Adrenal gland (tissue), 5 donors: ENCODE measurements around the gene BMERB1.
"Not testable (repeated sequence)": the region's sequence is repeated elsewhere in the genome, so short reads cannot be mapped to it uniquely, and the experiment has no call there.

Experiments used
- POLR2A ChIP-seq, 2 donors: fragments of 450-650 bp; IDR thresholded peaks; one replicate each; pipeline ENCODE4 v1.6.1; 2017; ENCODE audit warnings: antibody characterized with exemption in 2 of 2, mild to moderate bottlenecking in 2 of 2, moderate library complexity in 1 of 2
- TF ChIP-seq, protein P1 (sequence below), 6 experiments: fragments of 450-650 bp in 4 of 6; fragments of 200-600 bp in 2 of 6; sonication (generic) in 1 of 6; IDR thresholded peaks; 1 replicate in 5 of 6; 2 replicates in 1 of 6; pipeline versions ENCODE4 v1.5.1 to v1.8.0; 2016 to 2021; ENCODE audit warnings: antibody characterized with exemption in 6 of 6, mild to moderate bottlenecking in 2 of 6, moderate library complexity in 1 of 6
- donor health status: DM: no; HTN: no; CAD: no.

DNA sequence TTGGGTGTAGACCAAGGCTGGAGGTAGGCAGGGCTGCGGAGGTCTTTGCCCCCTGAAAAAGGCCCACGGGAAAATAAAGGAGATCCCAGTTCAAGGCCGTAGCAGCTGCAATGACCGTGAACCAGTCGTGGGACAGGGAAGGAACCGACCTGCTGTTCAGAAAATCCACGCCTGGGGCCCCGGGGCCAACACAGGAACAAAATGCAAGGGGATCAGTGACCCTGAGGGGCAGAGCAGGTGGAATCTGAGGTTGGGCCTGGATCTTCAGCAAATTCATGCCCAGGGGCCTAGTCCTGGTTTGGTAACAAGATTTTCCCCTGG lies 37.9 kb upstream of the BMERB1 start:
- TF ChIP-seq, protein P1, sequence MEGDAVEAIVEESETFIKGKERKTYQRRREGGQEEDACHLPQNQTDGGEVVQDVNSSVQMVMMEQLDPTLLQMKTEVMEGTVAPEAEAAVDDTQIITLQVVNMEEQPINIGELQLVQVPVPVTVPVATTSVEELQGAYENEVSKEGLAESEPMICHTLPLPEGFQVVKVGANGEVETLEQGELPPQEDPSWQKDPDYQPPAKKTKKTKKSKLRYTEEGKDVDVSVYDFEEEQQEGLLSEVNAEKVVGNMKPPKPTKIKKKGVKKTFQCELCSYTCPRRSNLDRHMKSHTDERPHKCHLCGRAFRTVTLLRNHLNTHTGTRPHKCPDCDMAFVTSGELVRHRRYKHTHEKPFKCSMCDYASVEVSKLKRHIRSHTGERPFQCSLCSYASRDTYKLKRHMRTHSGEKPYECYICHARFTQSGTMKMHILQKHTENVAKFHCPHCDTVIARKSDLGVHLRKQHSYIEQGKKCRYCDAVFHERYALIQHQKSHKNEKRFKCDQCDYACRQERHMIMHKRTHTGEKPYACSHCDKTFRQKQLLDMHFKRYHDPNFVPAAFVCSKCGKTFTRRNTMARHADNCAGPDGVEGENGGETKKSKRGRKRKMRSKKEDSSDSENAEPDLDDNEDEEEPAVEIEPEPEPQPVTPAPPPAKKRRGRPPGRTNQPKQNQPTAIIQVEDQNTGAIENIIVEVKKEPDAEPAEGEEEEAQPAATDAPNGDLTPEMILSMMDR (IDR thresholded peaks at IDR 0.05) = not testable (repeated sequence)
- not testable (repeated sequence) for TF ChIP-seq POLR2A (IDR thresholded peaks at IDR 0.05)
